NCI-H460 (cell line): ENCODE data around the gene RAB11FIP4. TPM values are rescaled to one million over a fixed set of nuclear protein-coding genes. Genes with fewer than 3 reads are reported as not detected.

Source experiments
- DNase-seq: peaks from one replicate; pipeline ENCODE4 v3.0.0-alpha.2; 2016; ENCODE audit warnings: low read depth; ENCODE audit errors: extremely low read depth
- total RNA-seq: library from RNA; depleted of rRNA; stranded (reverse); fragments of >200 nt; shearing (Covaris generic); gene quantifications from 2 replicates; pipeline ENCODE4 v1.2.3, GENCODE V29; 2014

Gene RAB11FIP4
- total RNA-seq, 1 experiment from 2014 or later, result 0.97 TPM

DNA sequence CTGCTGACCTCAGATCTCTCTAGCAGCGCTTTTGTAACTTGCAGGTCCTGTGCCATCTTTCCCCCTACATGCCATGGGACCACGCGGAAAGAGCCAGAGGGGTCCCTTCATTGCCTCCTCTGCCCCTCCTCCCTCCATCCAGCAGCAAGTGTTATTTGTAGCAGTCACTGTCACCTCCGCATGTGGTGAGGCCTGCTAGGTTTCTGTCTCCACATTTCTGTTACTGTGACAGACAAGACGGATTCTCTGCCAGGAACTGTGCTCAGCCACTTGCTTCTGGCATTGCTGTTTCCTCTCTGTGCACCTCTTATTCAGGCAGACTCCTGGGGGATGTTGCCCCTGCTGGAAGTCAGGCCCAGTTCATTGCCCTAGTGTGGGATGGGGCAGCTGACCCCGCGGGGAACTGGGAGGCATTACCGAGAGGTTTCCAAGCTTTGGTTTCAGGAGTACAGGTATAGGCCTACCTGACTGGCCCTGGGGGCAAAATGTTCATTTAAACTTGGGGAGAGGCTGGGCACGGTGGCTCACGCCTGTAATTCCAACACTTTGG lies 61.2 kb downstream of the RAB11FIP4 start:
- DNase-seq, result no peak

- DNase-seq, result no peak
These were observed 62.4 kb downstream of the RAB11FIP4 start for GRCh38 chr17:31453896-31454295.

GRCh38 chr17:31456814-31457213 lies 65.3 kb downstream of the RAB11FIP4 start:
- DNase-seq, result no peak

DNA sequence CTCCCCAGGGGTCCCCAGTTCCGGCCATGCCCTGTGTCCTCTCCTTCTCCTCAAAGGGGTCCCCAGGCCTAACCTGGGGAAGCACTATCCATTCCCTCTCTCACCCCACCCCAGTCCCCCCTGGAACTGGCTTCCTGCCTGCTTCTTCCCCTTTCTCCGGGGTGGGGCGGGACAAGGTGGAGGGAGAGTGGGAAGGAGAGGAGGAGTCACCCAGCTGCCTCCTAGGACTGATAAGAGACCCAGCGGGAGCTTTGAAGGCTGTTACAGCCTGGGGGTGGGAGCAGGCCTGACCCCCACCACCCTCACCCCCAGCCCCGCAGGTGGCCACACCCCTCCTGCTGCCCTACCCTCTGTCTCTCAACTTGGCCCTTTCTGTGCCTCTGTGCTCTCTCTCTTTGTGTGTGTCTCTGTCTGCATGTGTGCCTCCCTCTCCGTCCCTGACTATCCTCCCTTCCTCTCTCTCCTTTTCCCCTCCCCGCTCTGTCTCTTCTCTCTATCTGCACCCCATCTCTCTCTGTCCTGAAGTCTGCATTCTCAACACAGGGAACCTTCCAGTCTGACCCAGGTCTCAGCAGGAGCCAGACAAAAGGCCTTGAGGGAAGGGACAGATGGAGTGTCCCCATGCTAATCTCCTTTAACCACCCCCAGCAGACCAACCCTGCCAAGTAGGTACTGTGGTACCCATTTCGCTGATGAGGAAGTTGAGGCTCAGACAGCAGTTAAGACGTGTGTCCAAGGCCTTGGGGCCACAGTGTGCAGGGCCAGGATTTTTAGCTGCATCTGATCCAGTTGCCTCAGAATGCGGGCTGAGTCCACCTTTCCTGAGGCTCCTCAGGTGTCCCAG lies 66.1 kb downstream of the RAB11FIP4 start:
- no peak for DNase-seq

DNA sequence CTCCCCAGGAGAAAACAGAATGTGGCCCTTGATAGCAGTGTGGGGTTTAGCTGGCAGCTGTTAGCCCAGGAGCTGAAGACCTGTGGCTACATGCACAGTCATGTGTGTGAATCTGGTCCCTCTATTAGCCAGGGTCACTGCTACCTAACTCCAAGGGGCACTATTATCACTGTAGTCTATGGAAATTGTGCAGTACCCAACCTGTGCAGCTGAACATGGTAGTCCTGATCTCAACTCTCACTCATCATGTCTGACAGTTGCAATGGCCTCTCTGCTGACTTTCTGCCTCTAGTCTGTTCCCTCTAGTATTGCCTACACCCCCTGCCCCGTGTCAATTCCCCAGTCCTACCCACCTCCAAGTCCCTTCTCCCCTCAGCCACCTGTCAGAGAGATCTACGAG lies 67.4 kb downstream of the RAB11FIP4 start:
- DNase-seq, result no peak

GRCh38 chr17:31459716-31460115 lies 68.2 kb downstream of the RAB11FIP4 start:
- DNase-seq, result no peak

DNA sequence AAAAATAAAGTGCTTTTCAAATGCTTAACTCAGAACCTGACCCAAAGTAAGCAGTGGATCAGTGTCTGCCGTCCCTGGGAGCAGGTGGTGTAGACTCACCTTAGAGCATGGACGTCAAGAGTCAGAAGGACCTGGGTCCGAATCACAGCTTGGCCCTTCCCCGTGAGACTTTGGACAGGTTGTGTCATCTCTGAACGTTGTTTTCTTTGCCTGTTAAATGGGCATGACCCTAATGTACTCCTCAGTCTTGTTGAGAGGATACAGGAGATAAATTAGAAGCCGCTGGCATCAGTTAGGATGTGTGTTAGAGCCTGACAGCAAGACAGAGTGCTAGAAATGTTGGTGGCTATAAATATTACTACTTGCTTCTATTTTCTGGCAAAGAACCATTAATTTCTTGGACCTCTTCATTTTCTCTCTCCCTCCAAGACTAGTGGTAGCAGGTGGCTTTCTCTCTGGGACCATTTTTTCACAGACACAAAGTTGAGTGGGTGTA lies 68.8 kb downstream of the RAB11FIP4 start:
- DNase-seq, result no peak

GRCh38 chr17:31461227-31461810 lies 69.8 kb downstream of the RAB11FIP4 start:
- DNase-seq, result no peak

DNA sequence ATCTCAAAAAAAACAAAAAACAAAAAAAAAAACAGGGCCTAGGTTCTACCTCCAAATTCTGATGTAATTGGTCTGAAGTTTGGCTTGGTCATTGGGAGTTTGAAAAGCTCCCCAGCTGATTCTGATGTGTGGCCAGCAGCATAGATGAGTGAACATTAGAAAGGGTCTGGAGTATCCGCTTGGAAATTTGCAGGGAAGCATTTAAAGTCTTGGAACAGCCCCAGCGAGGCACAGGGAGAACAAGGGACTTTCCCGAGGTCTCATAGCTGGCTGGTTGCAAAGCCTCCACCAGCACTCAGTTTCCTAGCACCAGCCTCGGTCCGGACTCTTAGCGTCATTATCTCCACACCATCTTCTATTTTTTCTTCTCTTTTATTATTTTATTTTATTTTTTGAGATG lies 70.8 kb downstream of the RAB11FIP4 start:
- no peak for DNase-seq

DNA sequence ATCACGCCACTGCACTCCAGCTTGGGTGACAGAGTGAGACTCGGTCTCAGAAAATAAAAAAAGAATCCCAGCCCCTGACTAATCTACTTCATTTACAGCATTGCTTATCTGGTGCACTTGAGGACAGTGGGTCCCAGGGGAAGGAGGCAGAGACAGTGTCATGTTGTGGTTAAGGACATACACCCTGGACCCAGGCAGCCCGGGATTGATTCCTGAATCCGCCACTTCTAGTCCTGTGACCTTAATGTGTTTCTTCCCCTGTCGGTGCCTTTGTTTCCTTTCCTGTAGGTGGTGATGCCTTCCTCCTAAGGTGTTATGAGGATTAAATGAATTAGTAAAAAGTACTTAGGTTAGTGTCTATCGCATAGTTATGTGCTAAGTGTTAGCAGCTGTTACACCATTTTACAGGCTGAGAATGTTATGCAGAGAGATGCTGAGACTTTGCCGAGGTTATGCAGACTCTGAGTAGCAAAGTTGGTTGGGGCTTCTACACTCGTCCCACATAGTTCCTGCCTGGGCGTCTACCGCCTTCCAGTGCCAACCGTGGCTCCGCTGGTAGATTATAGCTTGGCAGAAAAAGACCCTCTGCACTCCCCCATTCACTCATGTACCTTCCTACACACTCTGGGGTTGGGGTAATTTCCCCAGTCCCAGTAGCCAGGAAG lies 74.8 kb downstream of the RAB11FIP4 start:
- DNase-seq, result no peak

DNA sequence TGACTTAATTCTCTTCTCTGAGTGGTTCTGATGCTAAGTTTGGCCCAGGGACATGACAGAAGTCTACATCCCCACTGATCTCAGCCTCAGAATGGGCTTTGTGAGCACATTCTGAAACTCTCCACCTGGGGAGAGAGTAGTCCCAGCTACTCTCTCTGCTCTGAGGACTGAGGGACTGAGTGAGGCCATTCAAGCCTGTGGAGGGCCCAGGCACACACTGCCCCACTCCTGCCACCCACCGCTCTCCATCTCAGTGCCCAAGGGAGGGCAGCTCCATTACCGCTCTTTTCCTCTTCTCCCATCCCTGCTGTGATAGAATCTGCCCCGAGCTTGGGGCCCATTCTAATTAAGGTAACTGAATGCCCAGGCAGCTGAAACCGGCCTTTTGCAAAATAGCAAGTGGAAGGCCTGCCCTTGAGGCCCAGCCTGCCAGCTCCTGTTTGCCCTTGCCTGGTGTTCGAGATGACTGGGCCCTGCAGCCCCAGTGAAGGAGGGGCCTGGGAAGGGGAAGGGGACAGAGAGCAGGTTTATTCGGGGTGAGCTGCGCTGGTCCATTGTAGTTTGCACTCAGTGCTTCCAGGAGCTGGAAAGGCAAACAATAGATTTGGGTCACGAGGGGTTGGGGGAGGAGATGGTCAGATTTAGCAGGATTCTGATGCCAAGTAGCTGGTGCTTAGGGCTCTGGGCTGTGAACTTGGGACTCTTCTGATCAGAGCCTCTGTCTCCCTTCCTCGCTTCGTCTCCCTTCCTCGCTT lies 76.2 kb downstream of the RAB11FIP4 start:
- no peak for DNase-seq

DNA sequence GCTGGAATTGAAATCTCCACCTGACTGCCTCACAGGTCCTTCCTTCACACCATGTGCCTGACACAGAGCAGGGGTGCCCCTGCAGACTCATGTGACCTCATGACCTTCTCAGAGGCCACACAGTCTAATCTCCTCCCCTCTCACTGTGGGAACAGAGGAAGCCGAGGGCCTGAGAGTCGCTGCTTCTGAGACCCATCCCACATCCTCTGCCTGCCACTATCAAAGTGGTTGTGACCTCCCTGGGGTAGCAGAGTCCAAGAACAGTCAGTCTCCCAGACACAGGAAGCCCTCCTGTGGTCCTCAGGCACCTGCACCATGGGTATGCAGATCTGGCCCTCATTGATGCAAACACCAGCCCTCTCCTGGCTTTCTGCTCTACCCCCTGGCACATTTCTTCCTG lies 78.5 kb downstream of the RAB11FIP4 start:
- DNase-seq, result no peak

DNA sequence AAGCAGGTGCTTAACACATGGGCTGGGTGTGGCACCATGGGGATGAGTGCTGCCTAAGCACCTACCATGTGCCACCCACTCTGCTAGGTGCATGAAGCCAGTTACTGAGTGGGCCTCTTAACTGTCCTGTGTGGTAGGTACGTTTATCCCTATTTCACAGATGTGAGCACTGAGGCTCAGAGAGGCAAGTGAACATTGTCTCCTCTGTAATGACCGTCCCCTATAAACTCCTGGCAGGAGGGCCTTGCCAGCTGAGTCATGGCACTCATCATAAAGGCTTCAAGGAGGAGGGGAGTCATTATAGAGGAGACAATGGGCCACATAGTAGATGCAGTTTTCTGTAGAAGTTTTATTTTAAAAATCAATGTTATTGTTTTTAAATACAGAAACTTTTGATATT lies 79.1 kb downstream of the RAB11FIP4 start:
- no peak for DNase-seq

GRCh38 chr17:31472137-31472536 lies 80.7 kb downstream of the RAB11FIP4 start:
- no peak for DNase-seq

GRCh38 chr17:31475378-31476162 lies 84.1 kb downstream of the RAB11FIP4 start:
- DNase-seq, result no peak

GRCh38 chr17:31476525-31477416 lies 85.3 kb downstream of the RAB11FIP4 start:
- no peak for DNase-seq

- DNase-seq, result no peak
These were observed 86.1 kb downstream of the RAB11FIP4 start for GRCh38 chr17:31477417-31478055.

DNA sequence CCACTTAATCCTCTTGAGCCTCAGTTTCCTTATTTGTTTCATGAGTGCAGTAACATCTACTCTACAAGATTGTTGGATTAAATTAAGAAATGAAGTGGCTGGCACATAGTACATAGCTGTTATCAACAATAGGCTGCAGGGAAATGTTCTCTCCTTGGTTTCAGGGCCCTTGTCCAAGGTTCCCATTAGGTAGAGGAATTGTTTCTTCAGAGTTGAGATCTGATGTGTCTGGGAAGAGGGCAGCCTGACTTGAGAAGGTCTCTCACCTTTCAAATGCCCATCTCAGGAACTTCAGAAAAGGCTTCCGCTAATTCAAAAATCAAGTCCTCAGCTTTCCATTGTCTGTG lies 87.6 kb downstream of the RAB11FIP4 start:
- no peak for DNase-seq
